Measurements from ENCODE around the gene MYOD1.

MYOD1 gene

GRCh38 chr11:17702876-17703275, 16.5 kb upstream of the MYOD1 start:
- no peak for DNase-seq (ENCODE audit: low read depth)

GRCh38 chr11:17703951-17704350, 15.4 kb upstream of the MYOD1 start:
- DNase-seq (ENCODE audit: low read depth) = no peak

- DNase-seq (ENCODE audit: low read depth) = no peak
These were observed 11.5 kb upstream of the MYOD1 start for GRCh38 chr11:17707830-17708229.

GRCh38 chr11:17711836-17712235, 7.5 kb upstream of the MYOD1 start:
- no peak for DNase-seq (ENCODE audit: low read depth)

GRCh38 chr11:17713851-17714250, 5.5 kb upstream of the MYOD1 start:
- no peak for DNase-seq (ENCODE audit: low read depth)

- DNase-seq (ENCODE audit: low read depth) = no peak
These were observed 5.0 kb upstream of the MYOD1 start for GRCh38 chr11:17714356-17714854.

GRCh38 chr11:17714870-17715269, 4.5 kb upstream of the MYOD1 start:
- no peak for DNase-seq (ENCODE audit: low read depth)

- DNase-seq (ENCODE audit: low read depth) = no peak
These were observed 2.6 kb upstream of the MYOD1 start for GRCh38 chr11:17716807-17717206.

- no peak for DNase-seq (ENCODE audit: low read depth)
These were observed 1.4 kb upstream of the MYOD1 start for GRCh38 chr11:17718015-17718414.

GRCh38 chr11:17718510-17718962, 835 bp upstream of the MYOD1 start:
- DNase-seq (ENCODE audit: low read depth) = no peak

- no peak for DNase-seq (ENCODE audit: low read depth)
These were observed 796 bp downstream of the MYOD1 start for GRCh38 chr11:17719938-17720795.

GRCh38 chr11:17720796-17721171, 1.4 kb downstream of the MYOD1 start:
- DNase-seq (ENCODE audit: low read depth) = no peak

GRCh38 chr11:17721242-17721999, 2.0 kb downstream of the MYOD1 start:
- DNase-seq (ENCODE audit: low read depth) = no peak

GRCh38 chr11:17722000-17722643, 2.8 kb downstream of the MYOD1 start:
- no peak for DNase-seq (ENCODE audit: low read depth)

GRCh38 chr11:17724020-17724908, 4.9 kb downstream of the MYOD1 start:
- DNase-seq (ENCODE audit: low read depth) = no peak

- no peak for DNase-seq (ENCODE audit: low read depth)
These were observed 5.8 kb downstream of the MYOD1 start for GRCh38 chr11:17725174-17725573.

- no peak for DNase-seq (ENCODE audit: low read depth)
These were observed 10.8 kb downstream of the MYOD1 start for GRCh38 chr11:17730137-17730536.

- peak; percentile 9 for DNase-seq (ENCODE audit: low read depth)
These were observed 11.5 kb downstream of the MYOD1 start for GRCh38 chr11:17730608-17731462.

- no peak for DNase-seq (ENCODE audit: low read depth)
These were observed 13.9 kb downstream of the MYOD1 start for GRCh38 chr11:17733261-17733660.

GRCh38 chr11:17734418-17734911, 15.1 kb downstream of the MYOD1 start, which contains the start of gene KCNC1:
Gene KCNC1 (plus strand): TSS chr11:17734781. CDS start chr11:17736003, 1,222 bp downstream.
- no peak for DNase-seq (ENCODE audit: low read depth)

Data from activated T-helper 9 cell treated with anti-CD3 and anti-CD28 coated beads, Interleukin-2, amount 50 U/mL, for 16 hours (primary cell).